C4-2B (cell line): ENCODE data around the gene NRXN3.

Experiments
- CTCF ChIP-seq: fragments of 450-650 bp; conservative IDR thresholded peaks from 2 replicates; pipeline ENCODE4 v1.5.1; 2017; ENCODE audit warnings: mild to moderate bottlenecking
- ZFX ChIP-seq: fragments of 450-650 bp; IDR thresholded peaks from 2 replicates; pipeline ENCODE4 v1.6.1; 2017

- TF ChIP-seq CTCF: peak; percentile 59
- no peak for TF ChIP-seq ZFX
Observed at GRCh38 chr14:78566859-78567172, 396.6 kb downstream of the NRXN3 start.
